ENCODE measurements around the gene FHAD1.

DNA sequence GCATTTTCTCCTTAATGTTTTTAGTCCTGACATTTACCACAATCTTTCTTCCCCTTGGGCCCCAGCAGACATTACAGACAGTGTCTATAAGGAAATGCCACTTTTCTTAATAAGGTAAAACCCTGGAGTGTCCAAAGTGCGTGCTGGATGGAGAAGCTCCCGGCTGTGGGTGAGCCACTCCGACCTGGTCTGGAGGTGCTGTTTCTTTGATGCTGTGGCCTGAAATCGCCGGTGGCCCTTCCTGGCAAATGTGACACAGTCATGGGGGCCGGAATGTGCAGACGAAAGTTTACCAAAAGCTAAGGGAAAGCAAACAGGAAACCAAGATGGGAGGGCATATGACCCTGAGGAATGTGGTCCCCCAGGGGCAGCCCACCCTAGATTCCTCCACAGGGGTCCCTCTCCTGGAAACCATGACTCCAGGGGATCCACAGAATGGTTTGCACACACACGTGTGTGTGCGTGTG, 77.9 kb downstream of the FHAD1 start:
- TF ChIP-seq TAF1 (conservative IDR thresholded peaks at IDR 0.05) = no peak
- TF ChIP-seq, protein P1, sequence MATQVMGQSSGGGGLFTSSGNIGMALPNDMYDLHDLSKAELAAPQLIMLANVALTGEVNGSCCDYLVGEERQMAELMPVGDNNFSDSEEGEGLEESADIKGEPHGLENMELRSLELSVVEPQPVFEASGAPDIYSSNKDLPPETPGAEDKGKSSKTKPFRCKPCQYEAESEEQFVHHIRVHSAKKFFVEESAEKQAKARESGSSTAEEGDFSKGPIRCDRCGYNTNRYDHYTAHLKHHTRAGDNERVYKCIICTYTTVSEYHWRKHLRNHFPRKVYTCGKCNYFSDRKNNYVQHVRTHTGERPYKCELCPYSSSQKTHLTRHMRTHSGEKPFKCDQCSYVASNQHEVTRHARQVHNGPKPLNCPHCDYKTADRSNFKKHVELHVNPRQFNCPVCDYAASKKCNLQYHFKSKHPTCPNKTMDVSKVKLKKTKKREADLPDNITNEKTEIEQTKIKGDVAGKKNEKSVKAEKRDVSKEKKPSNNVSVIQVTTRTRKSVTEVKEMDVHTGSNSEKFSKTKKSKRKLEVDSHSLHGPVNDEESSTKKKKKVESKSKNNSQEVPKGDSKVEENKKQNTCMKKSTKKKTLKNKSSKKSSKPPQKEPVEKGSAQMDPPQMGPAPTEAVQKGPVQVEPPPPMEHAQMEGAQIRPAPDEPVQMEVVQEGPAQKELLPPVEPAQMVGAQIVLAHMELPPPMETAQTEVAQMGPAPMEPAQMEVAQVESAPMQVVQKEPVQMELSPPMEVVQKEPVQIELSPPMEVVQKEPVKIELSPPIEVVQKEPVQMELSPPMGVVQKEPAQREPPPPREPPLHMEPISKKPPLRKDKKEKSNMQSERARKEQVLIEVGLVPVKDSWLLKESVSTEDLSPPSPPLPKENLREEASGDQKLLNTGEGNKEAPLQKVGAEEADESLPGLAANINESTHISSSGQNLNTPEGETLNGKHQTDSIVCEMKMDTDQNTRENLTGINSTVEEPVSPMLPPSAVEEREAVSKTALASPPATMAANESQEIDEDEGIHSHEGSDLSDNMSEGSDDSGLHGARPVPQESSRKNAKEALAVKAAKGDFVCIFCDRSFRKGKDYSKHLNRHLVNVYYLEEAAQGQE (IDR thresholded peaks at IDR 0.05) = no peak
- TF ChIP-seq GABPA (IDR thresholded peaks at IDR 0.05 in 1 of 2, conservative IDR thresholded peaks at IDR 0.05 in 1 of 2) = no peak
- TF ChIP-seq RAD21 (IDR thresholded peaks at IDR 0.05) = no peak
- TF ChIP-seq, protein P2, sequence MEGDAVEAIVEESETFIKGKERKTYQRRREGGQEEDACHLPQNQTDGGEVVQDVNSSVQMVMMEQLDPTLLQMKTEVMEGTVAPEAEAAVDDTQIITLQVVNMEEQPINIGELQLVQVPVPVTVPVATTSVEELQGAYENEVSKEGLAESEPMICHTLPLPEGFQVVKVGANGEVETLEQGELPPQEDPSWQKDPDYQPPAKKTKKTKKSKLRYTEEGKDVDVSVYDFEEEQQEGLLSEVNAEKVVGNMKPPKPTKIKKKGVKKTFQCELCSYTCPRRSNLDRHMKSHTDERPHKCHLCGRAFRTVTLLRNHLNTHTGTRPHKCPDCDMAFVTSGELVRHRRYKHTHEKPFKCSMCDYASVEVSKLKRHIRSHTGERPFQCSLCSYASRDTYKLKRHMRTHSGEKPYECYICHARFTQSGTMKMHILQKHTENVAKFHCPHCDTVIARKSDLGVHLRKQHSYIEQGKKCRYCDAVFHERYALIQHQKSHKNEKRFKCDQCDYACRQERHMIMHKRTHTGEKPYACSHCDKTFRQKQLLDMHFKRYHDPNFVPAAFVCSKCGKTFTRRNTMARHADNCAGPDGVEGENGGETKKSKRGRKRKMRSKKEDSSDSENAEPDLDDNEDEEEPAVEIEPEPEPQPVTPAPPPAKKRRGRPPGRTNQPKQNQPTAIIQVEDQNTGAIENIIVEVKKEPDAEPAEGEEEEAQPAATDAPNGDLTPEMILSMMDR (IDR thresholded peaks at IDR 0.05; ENCODE audit: low read depth, low read length, missing input control) = no peak
- no peak for TF ChIP-seq FOXA1 (IDR thresholded peaks at IDR 0.05)
- no peak for TF ChIP-seq RXRA (IDR thresholded peaks at IDR 0.05)
- TF ChIP-seq, protein P3, sequence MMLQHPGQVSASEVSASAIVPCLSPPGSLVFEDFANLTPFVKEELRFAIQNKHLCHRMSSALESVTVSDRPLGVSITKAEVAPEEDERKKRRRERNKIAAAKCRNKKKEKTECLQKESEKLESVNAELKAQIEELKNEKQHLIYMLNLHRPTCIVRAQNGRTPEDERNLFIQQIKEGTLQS (IDR thresholded peaks at IDR 0.05) = no peak
- TF ChIP-seq, protein P4, sequence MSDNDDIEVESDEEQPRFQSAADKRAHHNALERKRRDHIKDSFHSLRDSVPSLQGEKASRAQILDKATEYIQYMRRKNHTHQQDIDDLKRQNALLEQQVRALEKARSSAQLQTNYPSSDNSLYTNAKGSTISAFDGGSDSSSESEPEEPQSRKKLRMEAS (IDR thresholded peaks at IDR 0.05) = no peak

Data from liver (tissue), 3 donors.